Osteoblast (primary cell): ENCODE data around the gene TTN. TPM values are rescaled to one million over a fixed set of nuclear protein-coding genes. Genes with fewer than 3 reads are reported as not detected.

ENCODE experiments used
- DNase-seq: peaks from one replicate; pipeline ENCODE4 v3.0.0; 2011; ENCODE audit warnings: low spot score, mixed read lengths; ENCODE audit not compliant: insufficient read length; ENCODE audit errors: missing footprints
- H2AFZ ChIP-seq: 2 replicates; pipeline ENCODE4 v1.6.0; 2011; ENCODE audit warnings: mild to moderate bottlenecking, low read length
- H3K27ac ChIP-seq: 2 replicates; pipeline ENCODE4 v1.5.1; 2011; ENCODE audit warnings: mild to moderate bottlenecking, low read depth, low read length, moderate library complexity
- H3K27me3 ChIP-seq: 2 replicates; pipeline ENCODE4 v1.6.0; 2012; ENCODE audit warnings: mild to moderate bottlenecking, control low read depth, inconsistent platforms, low read length, moderate library complexity; ENCODE audit not compliant: insufficient read depth
- H3K36me3 ChIP-seq: 2 replicates; pipeline ENCODE4 v1.5.1; 2011; ENCODE audit warnings: mild to moderate bottlenecking, low read length, control low read depth, moderate library complexity; ENCODE audit not compliant: insufficient read depth
- H3K4me1 ChIP-seq: 2 replicates; pipeline ENCODE4 v1.5.1; 2011; ENCODE audit warnings: mild to moderate bottlenecking, low read length, control low read depth, moderate library complexity; ENCODE audit not compliant: insufficient read depth
- H3K4me2 ChIP-seq: 2 replicates; pipeline ENCODE4 v1.6.0; 2011; ENCODE audit warnings: mild to moderate bottlenecking, low read length; ENCODE audit not compliant: insufficient read depth
- H3K4me3 ChIP-seq: fragments of 200-600 bp; sonication (generic); 3 replicates; pipeline ENCODE4 v1.5.1; 2012; ENCODE audit warnings: mild to moderate bottlenecking, low read length, inconsistent platforms; ENCODE audit not compliant: insufficient read depth
- H3K79me2 ChIP-seq: 2 replicates; pipeline ENCODE4 v1.6.0; 2012; ENCODE audit warnings: mild to moderate bottlenecking, low read length, control low read depth, inconsistent platforms; ENCODE audit not compliant: insufficient read depth
- H3K9me3 ChIP-seq: 2 replicates; pipeline ENCODE4 v1.5.1; 2011; ENCODE audit warnings: low read depth, low read length, control low read depth
- H4K20me1 ChIP-seq: 2 replicates; pipeline ENCODE4 v1.6.0; 2012; ENCODE audit warnings: mild to moderate bottlenecking, low read length, control low read depth; ENCODE audit not compliant: insufficient read depth
- CTCF ChIP-seq: IDR thresholded peaks from 2 replicates; pipeline ENCODE4 v1.5.1; 2011; ENCODE audit warnings: mild to moderate bottlenecking, low read depth, low read length, moderate library complexity; ENCODE audit errors: extremely low read depth
- total RNA-seq: library from RNA; depleted of rRNA; stranded (reverse); fragments of >200 nt; gene quantifications from 2 replicates; pipeline ENCODE4 v1.2.3, GENCODE V29; 2012

TTN gene
- total RNA-seq, 1 donor, result under 0.01 TPM

- H3K4me1 ChIP-seq, result no peaks in the 10 kb centered on the region
- H3K4me3 ChIP-seq, result no peak overlapping the region
- H3K27ac ChIP-seq, result no peak overlapping the region
- H2AFZ ChIP-seq, result no peak overlapping the region
- no peaks in the 10 kb centered on the region for H3K79me2 ChIP-seq
- H3K9me3 ChIP-seq, result no peaks in the 10 kb centered on the region
- H3K4me2 ChIP-seq, result no peak overlapping the region
- no peaks in the 10 kb centered on the region for H4K20me1 ChIP-seq
- H3K27me3 ChIP-seq, result no peaks in the 10 kb centered on the region
- no peaks in the 10 kb centered on the region for H3K36me3 ChIP-seq
- no peak for DNase-seq
- TF ChIP-seq CTCF, result no peak
Measured at GRCh38 chr2:178806543-178806942, 680 bp downstream of the TTN start.

GRCh38 chr2:178805457-178805856 lies 1.8 kb downstream of the TTN start:
- no peaks in the 10 kb centered on the region for H3K9me3 ChIP-seq
- no peak overlapping the region for H3K4me3 ChIP-seq
- H3K4me1 ChIP-seq, result no peaks in the 10 kb centered on the region
- no peak overlapping the region for H3K27ac ChIP-seq
- no peaks in the 10 kb centered on the region for H3K36me3 ChIP-seq
- TF ChIP-seq CTCF, result no peak
- no peak overlapping the region for H2AFZ ChIP-seq
- no peaks in the 10 kb centered on the region for H3K79me2 ChIP-seq
- no peaks in the 10 kb centered on the region for H3K27me3 ChIP-seq
- H3K4me2 ChIP-seq, result no peak overlapping the region
- no peak for DNase-seq
- H4K20me1 ChIP-seq, result no peaks in the 10 kb centered on the region

GRCh38 chr2:178804791-178805190 lies 2.4 kb downstream of the TTN start:
- Histone ChIP-seq H3K9me3 (no peaks in the 10 kb centered on the region), H3K4me3 (peak overlapping the region; percentile 63), H3K79me2 (no peaks in the 10 kb centered on the region), H3K4me1 (no peaks in the 10 kb centered on the region), H3K27me3 (no peaks in the 10 kb centered on the region), H3K27ac (no peak overlapping the region), H3K36me3 (no peaks in the 10 kb centered on the region), H4K20me1 (no peaks in the 10 kb centered on the region), H2AFZ (peak overlapping the region; percentile 83), H3K4me2 (peak overlapping the region; percentile 80)
- peak; percentile 59 for TF ChIP-seq CTCF
- peak; percentile 72 for DNase-seq

- Histone ChIP-seq H3K9me3 (no peaks in the 10 kb centered on the region), H4K20me1 (no peaks in the 10 kb centered on the region), H3K36me3 (no peaks in the 10 kb centered on the region), H3K27ac (no peak overlapping the region), H3K27me3 (no peaks in the 10 kb centered on the region), H3K4me2 (no peak overlapping the region), H3K4me1 (no peaks in the 10 kb centered on the region), H3K4me3 (no peak overlapping the region), H3K79me2 (no peaks in the 10 kb centered on the region), H2AFZ (no peak overlapping the region)
- DNase-seq, result no peak
- TF ChIP-seq CTCF, result no peak
Measured at GRCh38 chr2:178800510-178800909, 6.7 kb downstream of the TTN start.
